Stomach (tissue), 4 donors: ENCODE results near the gene SRPRB.

Experiments
- POLR2A ChIP-seq, 4 donors: fragments of 450-650 bp; IDR thresholded peaks; one replicate each; pipeline ENCODE4 v1.6.1; 2016; ENCODE audit warnings: antibody characterized with exemption in 4 of 4, control low read depth in 2 of 4, mild to moderate bottlenecking in 1 of 4, moderate library complexity in 1 of 4
- POLR2AphosphoS5 ChIP-seq, 3 donors: sonication (generic); formaldehyde crosslinking; IDR thresholded peaks; one replicate each; pipeline ENCODE4 v1.6.1; 2016; ENCODE audit warnings: antibody characterized with exemption in 3 of 3
- TF ChIP-seq, protein P1 (sequence below), 7 experiments: fragments of 450-650 bp in 4 of 7; fragments of 200-600 bp in 3 of 7; sonication (generic) in 3 of 7; IDR thresholded peaks; one replicate each; pipeline ENCODE4 v1.5.1; 2016 to 2019; ENCODE audit warnings: antibody characterized with exemption in 7 of 7, control low read depth in 2 of 7, mild to moderate bottlenecking in 1 of 7

DNA sequence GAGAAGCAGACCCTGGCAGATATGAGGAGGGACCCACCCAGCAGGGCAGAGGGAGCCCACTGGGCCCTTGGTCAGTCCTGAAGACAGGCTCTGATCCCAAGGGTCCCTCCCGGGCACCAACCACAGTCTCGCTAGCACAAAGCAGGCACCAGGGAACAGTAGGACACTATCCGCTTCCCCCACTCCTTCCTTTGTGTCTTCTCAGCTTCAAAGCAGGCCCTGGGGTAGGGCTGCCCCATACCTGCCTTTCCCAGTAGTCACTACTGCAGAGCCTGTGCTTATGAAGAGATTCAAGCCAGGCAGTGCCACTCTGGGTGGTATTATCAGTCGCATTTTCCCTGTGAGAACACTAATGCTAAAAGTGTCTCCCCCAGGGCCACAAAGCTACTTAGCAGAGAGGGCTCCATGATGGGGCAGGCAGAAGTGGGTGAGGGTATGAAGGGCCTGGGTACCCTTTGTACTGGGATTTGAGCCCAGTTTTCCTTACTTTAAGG lies 32.7 kb downstream of the SRPRB start:
- TF ChIP-seq POLR2A (IDR thresholded peaks at IDR 0.05) (no peak), POLR2AphosphoS5 (IDR thresholded peaks at IDR 0.05) (no peak)
- TF ChIP-seq, protein P1, sequence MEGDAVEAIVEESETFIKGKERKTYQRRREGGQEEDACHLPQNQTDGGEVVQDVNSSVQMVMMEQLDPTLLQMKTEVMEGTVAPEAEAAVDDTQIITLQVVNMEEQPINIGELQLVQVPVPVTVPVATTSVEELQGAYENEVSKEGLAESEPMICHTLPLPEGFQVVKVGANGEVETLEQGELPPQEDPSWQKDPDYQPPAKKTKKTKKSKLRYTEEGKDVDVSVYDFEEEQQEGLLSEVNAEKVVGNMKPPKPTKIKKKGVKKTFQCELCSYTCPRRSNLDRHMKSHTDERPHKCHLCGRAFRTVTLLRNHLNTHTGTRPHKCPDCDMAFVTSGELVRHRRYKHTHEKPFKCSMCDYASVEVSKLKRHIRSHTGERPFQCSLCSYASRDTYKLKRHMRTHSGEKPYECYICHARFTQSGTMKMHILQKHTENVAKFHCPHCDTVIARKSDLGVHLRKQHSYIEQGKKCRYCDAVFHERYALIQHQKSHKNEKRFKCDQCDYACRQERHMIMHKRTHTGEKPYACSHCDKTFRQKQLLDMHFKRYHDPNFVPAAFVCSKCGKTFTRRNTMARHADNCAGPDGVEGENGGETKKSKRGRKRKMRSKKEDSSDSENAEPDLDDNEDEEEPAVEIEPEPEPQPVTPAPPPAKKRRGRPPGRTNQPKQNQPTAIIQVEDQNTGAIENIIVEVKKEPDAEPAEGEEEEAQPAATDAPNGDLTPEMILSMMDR (IDR thresholded peaks at IDR 0.05), result no peak
